ENCODE data around the gene TRAPPC5. TPM values are rescaled to one million over a fixed set of nuclear protein-coding genes. Genes with fewer than 3 reads are reported as not detected.
A peak's percentile ranks its signal among the peaks of the same experiment; 100 is the strongest.

TRAPPC5 gene
- total RNA-seq, 1 donor from 2014 or later = 75.3 TPM

- intact Hi-C loops (cut with DNase I) = no loop called here
- DNase-seq (no peak), ATAC-seq (no peak)
- H3K4me1 ChIP-seq = peaks cover 4% of the 10 kb centered on the region
- H3K9me3 ChIP-seq = no peaks in the 10 kb centered on the region
- no peak overlapping the region for H3K27ac ChIP-seq
- TF ChIP-seq CTCF (IDR thresholded peaks at IDR 0.05) = no peak
- no peak overlapping the region for H3K4me3 ChIP-seq
- peaks cover 44% of the 10 kb centered on the region for H3K27me3 ChIP-seq (ENCODE audit: low read depth)
- no peaks in the 10 kb centered on the region for H3K36me3 ChIP-seq
Observed at GRCh38 chr19:7731615-7732014, 51.0 kb downstream of the TRAPPC5 start.

GRCh38 chr19:7732045-7732444 lies 51.4 kb downstream of the TRAPPC5 start, which contains the start of gene CLEC4G:
Gene CLEC4G (minus strand): TSS chr19:7732110. CDS start chr19:7732102, 8 bp downstream.
- Histone ChIP-seq H3K9me3 (no peaks in the 10 kb centered on the region), H3K27me3 (ENCODE audit: low read depth) (peaks cover 44% of the 10 kb centered on the region), H3K4me1 (peaks cover 4% of the 10 kb centered on the region), H3K36me3 (no peaks in the 10 kb centered on the region), H3K4me3 (no peak within 1 kb of the TSS), H3K27ac (no peak within 1 kb of the TSS)
- intact Hi-C loops (cut with DNase I) = no loop called here
- no peak for ATAC-seq
- DNase-seq = no peak
- no peak for TF ChIP-seq CTCF (IDR thresholded peaks at IDR 0.05)

- intact Hi-C loops (cut with DNase I) = no loop called here
- Histone ChIP-seq H3K27me3 (ENCODE audit: low read depth) (peaks cover 38% of the 10 kb centered on the region), H3K27ac (no peak overlapping the region), H3K4me3 (no peak overlapping the region), H3K36me3 (no peaks in the 10 kb centered on the region), H3K9me3 (no peaks in the 10 kb centered on the region), H3K4me1 (peaks cover 4% of the 10 kb centered on the region)
- no peak for TF ChIP-seq CTCF (IDR thresholded peaks at IDR 0.05)
- no peak for DNase-seq
- peak; percentile 66 to 77 for ATAC-seq
Observed at GRCh38 chr19:7733376-7733775, 52.7 kb downstream of the TRAPPC5 start.

- H3K9me3 ChIP-seq = no peaks in the 10 kb centered on the region
- H3K27me3 ChIP-seq (ENCODE audit: low read depth) = peaks cover 27% of the 10 kb centered on the region
- peak; percentile 70 to 85 for ATAC-seq
- no peak for TF ChIP-seq CTCF (IDR thresholded peaks at IDR 0.05)
- H3K27ac ChIP-seq = no peak overlapping the region
- no peak for DNase-seq
- no peaks in the 10 kb centered on the region for H3K36me3 ChIP-seq
- intact Hi-C loops (cut with DNase I) = no loop called here
- H3K4me3 ChIP-seq = no peak overlapping the region
- H3K4me1 ChIP-seq = peaks cover 4% of the 10 kb centered on the region
Observed at GRCh38 chr19:7734220-7735203, 53.9 kb downstream of the TRAPPC5 start.

GRCh38 chr19:7736148-7736547 lies 55.5 kb downstream of the TRAPPC5 start:
- no peaks in the 10 kb centered on the region for H3K9me3 ChIP-seq
- no peak overlapping the region for H3K4me3 ChIP-seq
- no peak for TF ChIP-seq CTCF (IDR thresholded peaks at IDR 0.05)
- ATAC-seq (no peak), DNase-seq (no peak)
- H3K27ac ChIP-seq = no peak overlapping the region
- no peaks in the 10 kb centered on the region for H3K4me1 ChIP-seq
- intact Hi-C loops (cut with DNase I) = no loop called here
- H3K27me3 ChIP-seq (ENCODE audit: low read depth) = peaks cover 11% of the 10 kb centered on the region
- H3K36me3 ChIP-seq = no peaks in the 10 kb centered on the region
